Hepatic stellate cell (primary cell): Measurements from ENCODE around the gene RS1.

Experiments
- DNase-seq: peaks from one replicate; pipeline ENCODE4 v3.0.0; 2011; ENCODE audit warnings: low spot score

RS1 gene

GRCh38 chrX:18672008-18672407 lies at the start of gene RS1:
Gene RS1 (minus strand): TSS chrX:18672108. CDS start chrX:18672068, 40 bp downstream.
- DNase-seq: no peak

GRCh38 chrX:18719852-18720251 lies 47.9 kb upstream of the RS1 start:
- DNase-seq: no peak

GRCh38 chrX:18714910-18715309 lies 43.0 kb upstream of the RS1 start:
- no peak for DNase-seq

GRCh38 chrX:18709833-18710232 lies 37.9 kb upstream of the RS1 start:
- no peak for DNase-seq

- DNase-seq: no peak
These were observed 35.6 kb upstream of the RS1 start, which contains the start of gene PPEF1 for GRCh38 chrX:18707426-18708049. Gene PPEF1 (plus strand): TSS chrX:18707645. CDS start chrX:18707781, 136 bp downstream.

GRCh38 chrX:18702362-18703195 lies 30.7 kb upstream of the RS1 start:
- no peak for DNase-seq

GRCh38 chrX:18701621-18702361 lies 29.9 kb upstream of the RS1 start:
- DNase-seq: no peak

GRCh38 chrX:18698737-18699650 lies 27.1 kb upstream of the RS1 start:
- no peak for DNase-seq

GRCh38 chrX:18696653-18697052 lies 24.7 kb upstream of the RS1 start:
- no peak for DNase-seq

GRCh38 chrX:18692541-18692940 lies 20.6 kb upstream of the RS1 start:
- no peak for DNase-seq

GRCh38 chrX:18691431-18691830 lies 19.5 kb upstream of the RS1 start:
- DNase-seq: no peak

- no peak for DNase-seq
These were observed 16.1 kb upstream of the RS1 start for GRCh38 chrX:18687856-18688495.

- no peak for DNase-seq
These were observed 11.1 kb upstream of the RS1 start for GRCh38 chrX:18682979-18683387.

GRCh38 chrX:18681996-18682395 lies 10.1 kb upstream of the RS1 start:
- no peak for DNase-seq

GRCh38 chrX:18677161-18677869 lies 5.4 kb upstream of the RS1 start:
- no peak for DNase-seq

GRCh38 chrX:18676470-18676869 lies 4.6 kb upstream of the RS1 start:
- DNase-seq: no peak

GRCh38 chrX:18676050-18676449 lies 4.1 kb upstream of the RS1 start:
- DNase-seq: no peak

- peak; percentile 70 for DNase-seq
These were observed 3.2 kb upstream of the RS1 start for GRCh38 chrX:18674788-18675735.

GRCh38 chrX:18674417-18674787 lies 2.5 kb upstream of the RS1 start:
- DNase-seq: no peak
